ENCODE measurements around the gene FRY.

DNA sequence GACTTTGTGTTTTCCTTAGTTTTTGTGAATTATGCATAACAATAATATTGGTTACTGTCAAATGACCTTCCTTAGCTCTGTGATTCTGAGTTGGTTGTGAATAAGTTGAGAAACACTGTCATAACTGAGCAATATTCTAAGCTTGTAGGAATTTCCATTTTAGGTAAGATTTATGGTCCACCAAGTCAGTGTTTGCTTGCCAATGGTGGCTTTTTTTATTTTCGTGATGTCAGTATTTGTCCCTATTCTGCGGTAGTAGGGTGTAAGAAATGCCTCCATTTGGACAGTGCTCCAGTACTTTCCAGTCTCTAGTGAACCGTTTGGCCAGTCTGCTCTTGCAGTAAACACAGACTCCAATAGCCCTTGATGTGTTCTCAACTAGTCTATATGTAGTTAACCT is 94.7 kb downstream of the FRY start:
- TF ChIP-seq TAF1 (IDR thresholded peaks at IDR 0.05; ENCODE audit: low read depth, low read length) (no peak), POLR2AphosphoS5 (IDR thresholded peaks at IDR 0.05; ENCODE audit: low read depth, low read length) (no peak), POLR2A (IDR thresholded peaks at IDR 0.05; ENCODE audit: low read depth, low read length) (no peak), PAX5 (IDR thresholded peaks at IDR 0.05; ENCODE audit: insufficient read depth, low read length, severe bottlenecking) (no peak), SPI1 (IDR thresholded peaks at IDR 0.05; ENCODE audit: low read depth, low read length) (no peak)

All from GM12891 (cell line).